HEK293 (cell line): ENCODE measurements around the gene AFG3L2.
"Not testable (repeated sequence)": the region's sequence is repeated elsewhere in the genome, so short reads cannot be mapped to it uniquely, and the experiment has no call there.

Source experiments
- CTCF ChIA-PET: fragments of 350-600 bp; formaldehyde crosslinking; extraction: SDS; loops from one replicate; lab custom pipeline; 2021; ENCODE audit warnings: antibody characterized with exemption; lab: Yijun Ruan, JAX
- POLR2A ChIA-PET: fragments of 300-600 bp; formaldehyde crosslinking; extraction: SDS; loops from one replicate; lab custom pipeline; 2020; ENCODE audit warnings: antibody characterized with exemption, inconsistent platforms; lab: Yijun Ruan, JAX
- H3K27ac ChIP-seq: fragments of 200-500 bp; sonication (Bioruptor generic); 2 replicates; pipeline ENCODE4 v1.5.1; 2014; ENCODE audit warnings: low read depth, low read length, control low read depth, inconsistent platforms; ENCODE audit errors: extremely low read depth
- H3K36me3 ChIP-seq, 2 experiments: fragments of 200-500 bp in 1 of 2; sonication (Bioruptor generic) in 1 of 2; 1 replicate in 1 of 2; 2 replicates in 1 of 2; pipeline ENCODE4 v1.5.1; 2014 to 2017; ENCODE audit warnings: inconsistent platforms in 2 of 2, low read length in 2 of 2; ENCODE audit not compliant: control insufficient read depth in 2 of 2, insufficient read depth in 1 of 2
- H3K4me1 ChIP-seq: fragments of 200-500 bp; sonication (Bioruptor generic); 2 replicates; pipeline ENCODE4 v1.5.1; 2014; ENCODE audit warnings: mild to moderate bottlenecking, low read length, inconsistent platforms; ENCODE audit not compliant: control insufficient read depth, insufficient read depth
- H3K4me3 ChIP-seq: 2 replicates; pipeline ENCODE4 v1.5.1; 2011; ENCODE audit warnings: low read depth, mild to moderate bottlenecking, control low read depth, low read length, moderate library complexity
- H3K9me3 ChIP-seq: fragments of 200-500 bp; sonication (Bioruptor generic); 2 replicates; pipeline ENCODE4 v1.5.1; 2014; ENCODE audit warnings: low read depth, low read length, inconsistent platforms; ENCODE audit not compliant: control insufficient read depth, insufficient read depth
- KLF1 ChIP-seq: fragments of 450-650 bp; formaldehyde crosslinking; IDR thresholded peaks from 2 replicates; pipeline ENCODE4 v1.5.1; 2016; ENCODE audit warnings: missing biosample characterization, missing genetic modification characterization
- PRDM1 ChIP-seq: fragments of 450-650 bp; formaldehyde crosslinking; IDR thresholded peaks from 2 replicates; pipeline ENCODE4; 2016; ENCODE audit warnings: missing biosample characterization, missing genetic modification characterization
- SALL2 ChIP-seq: fragments of 450-650 bp; formaldehyde crosslinking; IDR thresholded peaks from 2 replicates; pipeline ENCODE4 v1.5.0; 2017; ENCODE audit warnings: missing biosample characterization, mild to moderate bottlenecking, missing genetic modification characterization, borderline replicate concordance
- ZFHX2 ChIP-seq: fragments of 450-650 bp; formaldehyde crosslinking; conservative IDR thresholded peaks from 2 replicates; pipeline ENCODE4 v1.5.1; 2016; ENCODE audit warnings: missing biosample characterization, missing genetic modification characterization
- ZIC2 ChIP-seq: fragments of 450-650 bp; formaldehyde crosslinking; IDR thresholded peaks from 2 replicates; pipeline ENCODE4 v1.5.1; 2016; ENCODE audit warnings: missing biosample characterization, missing genetic modification characterization
- ZNF133 ChIP-seq: fragments of 450-650 bp; formaldehyde crosslinking; IDR thresholded peaks from 2 replicates; pipeline ENCODE4 v1.5.1; 2016; ENCODE audit warnings: missing biosample characterization, missing genetic modification characterization
- ZNF175 ChIP-seq: fragments of 450-650 bp; formaldehyde crosslinking; IDR thresholded peaks from 2 replicates; pipeline ENCODE4 v1.5.1; 2016; ENCODE audit warnings: missing biosample characterization, missing genetic modification characterization
- ZNF449 ChIP-seq: fragments of 450-650 bp; formaldehyde crosslinking; IDR thresholded peaks from 2 replicates; pipeline ENCODE4 v1.5.1; 2017; ENCODE audit warnings: missing biosample characterization, mild to moderate bottlenecking, missing genetic modification characterization, moderate library complexity
- ZNF600 ChIP-seq: fragments of 450-650 bp; formaldehyde crosslinking; IDR thresholded peaks from 2 replicates; pipeline ENCODE4 v1.5.1; 2016; ENCODE audit warnings: missing biosample characterization, missing genetic modification characterization
- TF ChIP-seq, protein P1 (sequence below): fragments of 450-650 bp; formaldehyde crosslinking; IDR thresholded peaks from 2 replicates; pipeline ENCODE4 v1.5.1; 2016; ENCODE audit warnings: missing biosample characterization, missing genetic modification characterization, low read depth
- TF ChIP-seq, protein P2 (sequence below): fragments of 450-650 bp; formaldehyde crosslinking; optimal IDR thresholded peaks from 2 replicates; pipeline ENCODE3; 2016; ENCODE audit warnings: missing biosample characterization, mild to moderate bottlenecking, missing genetic modification characterization

Gene AFG3L2

GRCh38 chr18:12410747-12411146 lies 33.7 kb upstream of the AFG3L2 start:
- H3K9me3 ChIP-seq, H3K4me3 ChIP-seq, POLR2A ChIA-PET, H3K27ac ChIP-seq, H3K36me3 ChIP-seq: not testable (repeated sequence)
- H3K4me1 ChIP-seq: peaks cover 14% of the 10 kb centered on the region; the same call in 1 of the 2 replicates
- peak; percentile 76 for TF ChIP-seq KLF1
- TF ChIP-seq ZFHX2: peak; percentile 35; the same call in 1 of the 2 replicates
- CTCF ChIA-PET: interaction anchor here (1.2 kb wide), 1 partner anchor 16 kb away, joined by 3 read pairs; no protein-coding TSS in a partner anchor

- H3K4me3 ChIP-seq: no peak overlapping the region
- CTCF ChIA-PET: interaction anchor here (0.5 to 1.2 kb wide), 5 partner anchors 16 to 249 kb away, joined by 3 to 5 read pairs (median 3); no protein-coding TSS in a partner anchor
- no peaks in the 10 kb centered on the region for H3K9me3 ChIP-seq
- no peaks in the 10 kb centered on the region; a peak in 1 of 3 replicates for H3K36me3 ChIP-seq
- POLR2A ChIA-PET: interaction anchor here (1.3 kb wide), 1 partner anchor 33 kb away, joined by 6 read pairs; the partner anchor contains the start of gene AFG3L2
- TF ChIP-seq ZNF600 (tag by site-specific recombination): peak; percentile 62; the same call in 1 of the 2 replicates
- TF ChIP-seq ZIC2 (tag by site-specific recombination): peak; percentile 27; the same call in 1 of the 2 replicates
- TF ChIP-seq, protein P1, sequence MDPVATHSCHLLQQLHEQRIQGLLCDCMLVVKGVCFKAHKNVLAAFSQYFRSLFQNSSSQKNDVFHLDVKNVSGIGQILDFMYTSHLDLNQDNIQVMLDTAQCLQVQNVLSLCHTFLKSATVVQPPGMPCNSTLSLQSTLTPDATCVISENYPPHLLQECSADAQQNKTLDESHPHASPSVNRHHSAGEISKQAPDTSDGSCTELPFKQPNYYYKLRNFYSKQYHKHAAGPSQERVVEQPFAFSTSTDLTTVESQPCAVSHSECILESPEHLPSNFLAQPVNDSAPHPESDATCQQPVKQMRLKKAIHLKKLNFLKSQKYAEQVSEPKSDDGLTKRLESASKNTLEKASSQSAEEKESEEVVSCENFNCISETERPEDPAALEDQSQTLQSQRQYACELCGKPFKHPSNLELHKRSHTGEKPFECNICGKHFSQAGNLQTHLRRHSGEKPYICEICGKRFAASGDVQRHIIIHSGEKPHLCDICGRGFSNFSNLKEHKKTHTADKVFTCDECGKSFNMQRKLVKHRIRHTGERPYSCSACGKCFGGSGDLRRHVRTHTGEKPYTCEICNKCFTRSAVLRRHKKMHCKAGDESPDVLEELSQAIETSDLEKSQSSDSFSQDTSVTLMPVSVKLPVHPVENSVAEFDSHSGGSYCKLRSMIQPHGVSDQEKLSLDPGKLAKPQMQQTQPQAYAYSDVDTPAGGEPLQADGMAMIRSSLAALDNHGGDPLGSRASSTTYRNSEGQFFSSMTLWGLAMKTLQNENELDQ: no peak
- no peak for TF ChIP-seq ZNF175 (tag by site-specific recombination)
- peak; percentile 13; the same call in 1 of the 2 replicates for TF ChIP-seq PRDM1 (tag by site-specific recombination)
- H3K27ac ChIP-seq: 0 out of 2 replicates have a peak overlapping the region, but pooled peaks have one; percentile 0
- peaks cover 10% of the 10 kb centered on the region; the same call in 1 of the 2 replicates for H3K4me1 ChIP-seq
These were observed 33.1 kb upstream of the AFG3L2 start for GRCh38 chr18:12410081-12410481.

DNA sequence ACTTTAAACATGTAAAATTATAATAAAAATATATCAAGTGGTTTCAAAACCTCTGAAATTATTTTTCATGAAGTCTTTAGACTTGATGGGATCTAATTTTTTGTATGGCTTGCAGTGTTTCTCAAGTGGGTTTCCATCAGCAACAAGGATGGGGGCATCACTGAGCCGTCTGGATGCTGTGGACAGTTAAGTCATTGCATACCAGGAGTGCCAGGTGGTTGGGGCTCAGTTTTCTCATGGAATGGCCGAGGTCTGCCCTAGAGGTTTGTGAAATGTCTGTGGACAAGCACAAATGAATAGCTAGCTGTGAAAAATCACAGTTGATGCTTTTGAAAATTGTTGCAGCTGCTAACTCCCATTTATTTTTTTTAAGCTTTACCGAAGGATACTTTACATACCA lies 32.4 kb upstream of the AFG3L2 start:
- 0 out of 2 replicates have a peak overlapping the region, but pooled peaks have one; percentile 0 for H3K27ac ChIP-seq
- H3K4me3 ChIP-seq: no peak overlapping the region
- TF ChIP-seq SALL2 (tag by site-specific recombination) (no peak), ZNF449 (tag by site-specific recombination) (peak; percentile 43; the same call in 1 of the 2 replicates), ZNF133 (no peak)
- TF ChIP-seq, protein P2, sequence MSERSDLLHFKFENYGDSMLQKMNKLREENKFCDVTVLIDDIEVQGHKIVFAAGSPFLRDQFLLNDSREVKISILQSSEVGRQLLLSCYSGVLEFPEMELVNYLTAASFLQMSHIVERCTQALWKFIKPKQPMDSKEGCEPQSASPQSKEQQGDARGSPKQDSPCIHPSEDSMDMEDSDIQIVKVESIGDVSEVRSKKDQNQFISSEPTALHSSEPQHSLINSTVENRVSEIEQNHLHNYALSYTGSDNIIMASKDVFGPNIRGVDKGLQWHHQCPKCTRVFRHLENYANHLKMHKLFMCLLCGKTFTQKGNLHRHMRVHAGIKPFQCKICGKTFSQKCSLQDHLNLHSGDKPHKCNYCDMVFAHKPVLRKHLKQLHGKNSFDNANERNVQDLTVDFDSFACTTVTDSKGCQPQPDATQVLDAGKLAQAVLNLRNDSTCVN (tag by site-specific recombination): no peak
- TF ChIP-seq, all 188 proteins: peak for 1
- CTCF ChIA-PET: interaction anchor here (0.5 to 1.2 kb wide), 5 partner anchors 15 to 250 kb away, joined by 3 to 5 read pairs (median 3); no protein-coding TSS in a partner anchor
- Histone ChIP-seq H3K9me3 (no peaks in the 10 kb centered on the region), H3K36me3 (no peaks in the 10 kb centered on the region; a peak in 1 of 3 replicates), H3K4me1 (peaks cover 10% of the 10 kb centered on the region; the same call in 1 of the 2 replicates)
- POLR2A ChIA-PET: interaction anchor here (1.3 kb wide), 1 partner anchor 32 kb away, joined by 6 read pairs; the partner anchor contains the start of gene AFG3L2
